HL-60 (cell line): ENCODE results near the gene PPFIA2.

Experiments
- GABPA ChIP-seq: IDR thresholded peaks from 2 replicates; pipeline ENCODE4 v1.6.1; 2012; ENCODE audit warnings: low read depth
- POLR2AphosphoS5 ChIP-seq: IDR thresholded peaks from 2 replicates; pipeline ENCODE4 v1.6.1; 2012; ENCODE audit warnings: low read depth
- SPI1 ChIP-seq: IDR thresholded peaks from 2 replicates; pipeline ENCODE4 v1.6.1; 2012; ENCODE audit warnings: low read depth, mild to moderate bottlenecking, borderline replicate concordance
- TF ChIP-seq, protein P1 (sequence below): IDR thresholded peaks from one replicate; pipeline ENCODE4 v1.5.1; 2011; ENCODE audit warnings: low read length, control low read depth, inconsistent platforms; ENCODE audit not compliant: insufficient read depth
- TF ChIP-seq, protein P2 (sequence below): IDR thresholded peaks from 2 replicates; pipeline ENCODE4 v1.6.1; 2012; ENCODE audit warnings: low read depth; ENCODE audit not compliant: insufficient replicate concordance

DNA sequence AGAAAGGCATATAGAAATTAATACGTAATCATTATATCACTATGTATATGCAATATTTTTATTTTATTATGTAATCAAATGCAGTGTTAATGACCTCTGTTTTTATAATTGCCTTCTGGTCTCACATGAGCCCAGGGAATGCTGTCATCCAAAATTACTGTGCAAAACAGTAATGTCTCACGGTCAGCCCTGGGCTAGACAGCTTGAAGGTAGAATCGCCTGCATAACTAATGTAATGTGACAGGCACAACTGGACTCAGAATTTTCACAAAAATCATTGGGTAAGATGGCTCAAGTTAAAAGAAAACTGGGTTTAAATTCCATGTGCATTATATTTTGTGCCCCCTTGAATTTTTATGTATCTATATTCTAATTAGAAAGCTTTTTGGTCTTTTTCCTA, 293.3 kb downstream of the PPFIA2 start:
- TF ChIP-seq, protein P1, sequence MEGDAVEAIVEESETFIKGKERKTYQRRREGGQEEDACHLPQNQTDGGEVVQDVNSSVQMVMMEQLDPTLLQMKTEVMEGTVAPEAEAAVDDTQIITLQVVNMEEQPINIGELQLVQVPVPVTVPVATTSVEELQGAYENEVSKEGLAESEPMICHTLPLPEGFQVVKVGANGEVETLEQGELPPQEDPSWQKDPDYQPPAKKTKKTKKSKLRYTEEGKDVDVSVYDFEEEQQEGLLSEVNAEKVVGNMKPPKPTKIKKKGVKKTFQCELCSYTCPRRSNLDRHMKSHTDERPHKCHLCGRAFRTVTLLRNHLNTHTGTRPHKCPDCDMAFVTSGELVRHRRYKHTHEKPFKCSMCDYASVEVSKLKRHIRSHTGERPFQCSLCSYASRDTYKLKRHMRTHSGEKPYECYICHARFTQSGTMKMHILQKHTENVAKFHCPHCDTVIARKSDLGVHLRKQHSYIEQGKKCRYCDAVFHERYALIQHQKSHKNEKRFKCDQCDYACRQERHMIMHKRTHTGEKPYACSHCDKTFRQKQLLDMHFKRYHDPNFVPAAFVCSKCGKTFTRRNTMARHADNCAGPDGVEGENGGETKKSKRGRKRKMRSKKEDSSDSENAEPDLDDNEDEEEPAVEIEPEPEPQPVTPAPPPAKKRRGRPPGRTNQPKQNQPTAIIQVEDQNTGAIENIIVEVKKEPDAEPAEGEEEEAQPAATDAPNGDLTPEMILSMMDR: no peak
- TF ChIP-seq POLR2AphosphoS5: no peak
- TF ChIP-seq SPI1: no peak
- TF ChIP-seq, protein P2, sequence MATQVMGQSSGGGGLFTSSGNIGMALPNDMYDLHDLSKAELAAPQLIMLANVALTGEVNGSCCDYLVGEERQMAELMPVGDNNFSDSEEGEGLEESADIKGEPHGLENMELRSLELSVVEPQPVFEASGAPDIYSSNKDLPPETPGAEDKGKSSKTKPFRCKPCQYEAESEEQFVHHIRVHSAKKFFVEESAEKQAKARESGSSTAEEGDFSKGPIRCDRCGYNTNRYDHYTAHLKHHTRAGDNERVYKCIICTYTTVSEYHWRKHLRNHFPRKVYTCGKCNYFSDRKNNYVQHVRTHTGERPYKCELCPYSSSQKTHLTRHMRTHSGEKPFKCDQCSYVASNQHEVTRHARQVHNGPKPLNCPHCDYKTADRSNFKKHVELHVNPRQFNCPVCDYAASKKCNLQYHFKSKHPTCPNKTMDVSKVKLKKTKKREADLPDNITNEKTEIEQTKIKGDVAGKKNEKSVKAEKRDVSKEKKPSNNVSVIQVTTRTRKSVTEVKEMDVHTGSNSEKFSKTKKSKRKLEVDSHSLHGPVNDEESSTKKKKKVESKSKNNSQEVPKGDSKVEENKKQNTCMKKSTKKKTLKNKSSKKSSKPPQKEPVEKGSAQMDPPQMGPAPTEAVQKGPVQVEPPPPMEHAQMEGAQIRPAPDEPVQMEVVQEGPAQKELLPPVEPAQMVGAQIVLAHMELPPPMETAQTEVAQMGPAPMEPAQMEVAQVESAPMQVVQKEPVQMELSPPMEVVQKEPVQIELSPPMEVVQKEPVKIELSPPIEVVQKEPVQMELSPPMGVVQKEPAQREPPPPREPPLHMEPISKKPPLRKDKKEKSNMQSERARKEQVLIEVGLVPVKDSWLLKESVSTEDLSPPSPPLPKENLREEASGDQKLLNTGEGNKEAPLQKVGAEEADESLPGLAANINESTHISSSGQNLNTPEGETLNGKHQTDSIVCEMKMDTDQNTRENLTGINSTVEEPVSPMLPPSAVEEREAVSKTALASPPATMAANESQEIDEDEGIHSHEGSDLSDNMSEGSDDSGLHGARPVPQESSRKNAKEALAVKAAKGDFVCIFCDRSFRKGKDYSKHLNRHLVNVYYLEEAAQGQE: no peak
- TF ChIP-seq GABPA: no peak
